IMR-90 (cell line): Measurements from ENCODE around the gene ACTG2.
"Not testable (repeated sequence)": the region's sequence is repeated elsewhere in the genome, so short reads cannot be mapped to it uniquely, and the experiment has no call there.

Source experiments
- CEBPB ChIP-seq: IDR thresholded peaks from 2 replicates; pipeline ENCODE4 v1.6.1; 2012; ENCODE audit warnings: low read depth, low read length, improper control_type of control experiment
- CHD1 ChIP-seq: IDR thresholded peaks from 2 replicates; pipeline ENCODE4 v1.6.1; 2012; ENCODE audit warnings: low read depth, low read length, improper control_type of control experiment
- FOS ChIP-seq: fragments of 150-350 bp; IDR thresholded peaks from 2 replicates; pipeline ENCODE4 v1.6.1; 2016; ENCODE audit warnings: low read depth, low read length
- MXI1 ChIP-seq: IDR thresholded peaks from 2 replicates; pipeline ENCODE4 v1.6.1; 2012; ENCODE audit warnings: low read depth, mild to moderate bottlenecking, low read length, moderate library complexity, borderline replicate concordance
- NFE2L2 ChIP-seq: fragments of 150-350 bp; IDR thresholded peaks from 2 replicates; pipeline ENCODE4 v1.6.1; 2016; ENCODE audit warnings: low read depth, mild to moderate bottlenecking, low read length
- POLR2A ChIP-seq: IDR thresholded peaks from 2 replicates; pipeline ENCODE4 v1.6.1; 2012; ENCODE audit warnings: mild to moderate bottlenecking, low read depth, low read length
- RAD21 ChIP-seq: IDR thresholded peaks from 2 replicates; pipeline ENCODE4 v1.6.1; 2012; ENCODE audit warnings: low read length, improper control_type of control experiment
- RCOR1 ChIP-seq: IDR thresholded peaks from 2 replicates; pipeline ENCODE4 v1.6.1; 2012; ENCODE audit warnings: mild to moderate bottlenecking, low read length, improper control_type of control experiment; ENCODE audit not compliant: insufficient replicate concordance
- RFX5 ChIP-seq: IDR thresholded peaks from 2 replicates; pipeline ENCODE4 v1.8.0; 2012; ENCODE audit warnings: low read depth, mild to moderate bottlenecking, low read length, moderate library complexity
- SMC3 ChIP-seq: fragments of 150-350 bp; IDR thresholded peaks from 2 replicates; pipeline ENCODE4 v1.6.1; 2016; ENCODE audit warnings: low read depth, mild to moderate bottlenecking, antibody characterized with exemption, low read length, moderate library complexity
- TF ChIP-seq, protein P1 (sequence below): conservative IDR thresholded peaks from 2 replicates; pipeline ENCODE4 v1.5.1; 2012; ENCODE audit warnings: mild to moderate bottlenecking, low read depth, low read length, improper control_type of control experiment
- TF ChIP-seq, protein P2 (sequence below): fragments of 150-350 bp; IDR thresholded peaks from 2 replicates; pipeline ENCODE4 v1.6.1; 2017; ENCODE audit warnings: mild to moderate bottlenecking, antibody characterized with exemption, low read length, low read depth
- TF ChIP-seq, protein P3 (sequence below): fragments of 150-350 bp; IDR thresholded peaks from 2 replicates; pipeline ENCODE4 v1.6.1; 2016; ENCODE audit warnings: low read depth, mild to moderate bottlenecking, low read length, moderate library complexity, borderline replicate concordance

DNA sequence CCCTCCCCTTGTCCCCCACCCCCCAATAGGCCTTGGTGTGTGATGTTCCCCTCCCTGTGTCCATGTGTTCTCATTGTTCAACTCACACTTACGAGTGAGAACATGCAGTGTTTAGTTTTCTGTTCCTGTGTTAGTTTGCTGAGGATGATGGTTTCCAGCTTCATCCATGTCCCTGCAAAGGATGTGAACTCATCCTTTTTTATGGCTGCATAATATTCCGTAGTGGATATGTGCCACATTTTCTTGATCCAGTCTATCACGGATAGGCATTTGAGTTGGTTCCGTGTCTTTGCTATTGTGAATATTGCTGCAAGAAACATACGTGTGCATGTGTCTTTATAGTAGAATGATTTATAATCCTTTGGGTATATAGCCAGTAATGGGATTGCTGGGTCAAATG lies 14.8 kb upstream of the ACTG2 start:
- not testable (repeated sequence) for TF ChIP-seq MXI1, RFX5, RCOR1, CEBPB, POLR2A, FOS, RAD21, CHD1, SMC3, NFE2L2
- TF ChIP-seq, protein P1, sequence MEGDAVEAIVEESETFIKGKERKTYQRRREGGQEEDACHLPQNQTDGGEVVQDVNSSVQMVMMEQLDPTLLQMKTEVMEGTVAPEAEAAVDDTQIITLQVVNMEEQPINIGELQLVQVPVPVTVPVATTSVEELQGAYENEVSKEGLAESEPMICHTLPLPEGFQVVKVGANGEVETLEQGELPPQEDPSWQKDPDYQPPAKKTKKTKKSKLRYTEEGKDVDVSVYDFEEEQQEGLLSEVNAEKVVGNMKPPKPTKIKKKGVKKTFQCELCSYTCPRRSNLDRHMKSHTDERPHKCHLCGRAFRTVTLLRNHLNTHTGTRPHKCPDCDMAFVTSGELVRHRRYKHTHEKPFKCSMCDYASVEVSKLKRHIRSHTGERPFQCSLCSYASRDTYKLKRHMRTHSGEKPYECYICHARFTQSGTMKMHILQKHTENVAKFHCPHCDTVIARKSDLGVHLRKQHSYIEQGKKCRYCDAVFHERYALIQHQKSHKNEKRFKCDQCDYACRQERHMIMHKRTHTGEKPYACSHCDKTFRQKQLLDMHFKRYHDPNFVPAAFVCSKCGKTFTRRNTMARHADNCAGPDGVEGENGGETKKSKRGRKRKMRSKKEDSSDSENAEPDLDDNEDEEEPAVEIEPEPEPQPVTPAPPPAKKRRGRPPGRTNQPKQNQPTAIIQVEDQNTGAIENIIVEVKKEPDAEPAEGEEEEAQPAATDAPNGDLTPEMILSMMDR, result not testable (repeated sequence)
- TF ChIP-seq, protein P2, sequence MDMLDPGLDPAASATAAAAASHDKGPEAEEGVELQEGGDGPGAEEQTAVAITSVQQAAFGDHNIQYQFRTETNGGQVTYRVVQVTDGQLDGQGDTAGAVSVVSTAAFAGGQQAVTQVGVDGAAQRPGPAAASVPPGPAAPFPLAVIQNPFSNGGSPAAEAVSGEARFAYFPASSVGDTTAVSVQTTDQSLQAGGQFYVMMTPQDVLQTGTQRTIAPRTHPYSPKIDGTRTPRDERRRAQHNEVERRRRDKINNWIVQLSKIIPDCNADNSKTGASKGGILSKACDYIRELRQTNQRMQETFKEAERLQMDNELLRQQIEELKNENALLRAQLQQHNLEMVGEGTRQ, result not testable (repeated sequence)
- TF ChIP-seq, protein P3, sequence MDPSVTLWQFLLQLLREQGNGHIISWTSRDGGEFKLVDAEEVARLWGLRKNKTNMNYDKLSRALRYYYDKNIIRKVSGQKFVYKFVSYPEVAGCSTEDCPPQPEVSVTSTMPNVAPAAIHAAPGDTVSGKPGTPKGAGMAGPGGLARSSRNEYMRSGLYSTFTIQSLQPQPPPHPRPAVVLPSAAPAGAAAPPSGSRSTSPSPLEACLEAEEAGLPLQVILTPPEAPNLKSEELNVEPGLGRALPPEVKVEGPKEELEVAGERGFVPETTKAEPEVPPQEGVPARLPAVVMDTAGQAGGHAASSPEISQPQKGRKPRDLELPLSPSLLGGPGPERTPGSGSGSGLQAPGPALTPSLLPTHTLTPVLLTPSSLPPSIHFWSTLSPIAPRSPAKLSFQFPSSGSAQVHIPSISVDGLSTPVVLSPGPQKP, result not testable (repeated sequence)
